HEK293 (cell line): ENCODE measurements around the gene CCL28.

ENCODE experiments used
- CTCF ChIA-PET: fragments of 350-600 bp; formaldehyde crosslinking; extraction: SDS; loops from one replicate; lab custom pipeline; 2021; ENCODE audit warnings: antibody characterized with exemption; lab: Yijun Ruan, JAX
- POLR2A ChIA-PET: fragments of 300-600 bp; formaldehyde crosslinking; extraction: SDS; loops from one replicate; lab custom pipeline; 2020; ENCODE audit warnings: antibody characterized with exemption, inconsistent platforms; lab: Yijun Ruan, JAX
- H3K27ac ChIP-seq: fragments of 200-500 bp; sonication (Bioruptor generic); 2 replicates; pipeline ENCODE4 v1.5.1; 2014; ENCODE audit warnings: low read depth, low read length, control low read depth, inconsistent platforms; ENCODE audit errors: extremely low read depth
- H3K36me3 ChIP-seq, 2 experiments: fragments of 200-500 bp in 1 of 2; sonication (Bioruptor generic) in 1 of 2; 1 replicate in 1 of 2; 2 replicates in 1 of 2; pipeline ENCODE4 v1.5.1; 2014 to 2017; ENCODE audit warnings: inconsistent platforms in 2 of 2, low read length in 2 of 2; ENCODE audit not compliant: control insufficient read depth in 2 of 2, insufficient read depth in 1 of 2
- H3K4me1 ChIP-seq: fragments of 200-500 bp; sonication (Bioruptor generic); 2 replicates; pipeline ENCODE4 v1.5.1; 2014; ENCODE audit warnings: mild to moderate bottlenecking, low read length, inconsistent platforms; ENCODE audit not compliant: control insufficient read depth, insufficient read depth
- H3K4me3 ChIP-seq: 2 replicates; pipeline ENCODE4 v1.5.1; 2011; ENCODE audit warnings: low read depth, mild to moderate bottlenecking, control low read depth, low read length, moderate library complexity
- H3K9me3 ChIP-seq: fragments of 200-500 bp; sonication (Bioruptor generic); 2 replicates; pipeline ENCODE4 v1.5.1; 2014; ENCODE audit warnings: low read depth, low read length, inconsistent platforms; ENCODE audit not compliant: control insufficient read depth, insufficient read depth
- BCL11B ChIP-seq: fragments of 450-650 bp; formaldehyde crosslinking; IDR thresholded peaks from 2 replicates; pipeline ENCODE4 v1.5.1; 2016; ENCODE audit warnings: low read depth, missing biosample characterization, missing genetic modification characterization
- CTCF ChIP-seq: fragments of 450-650 bp; formaldehyde crosslinking; IDR thresholded peaks from 2 replicates; pipeline ENCODE4 v1.5.1; 2016; ENCODE audit warnings: missing biosample characterization, missing genetic modification characterization
- GLIS2 ChIP-seq: fragments of 450-650 bp; formaldehyde crosslinking; IDR thresholded peaks from 2 replicates; pipeline ENCODE4 v1.5.1; 2016; ENCODE audit warnings: missing biosample characterization, missing genetic modification characterization
- PRDM10 ChIP-seq: fragments of 450-650 bp; formaldehyde crosslinking; IDR thresholded peaks from 2 replicates; pipeline ENCODE4 v1.5.1; 2016; ENCODE audit warnings: missing biosample characterization, missing genetic modification characterization
- ZNF121 ChIP-seq: fragments of 450-650 bp; formaldehyde crosslinking; IDR thresholded peaks from 2 replicates; pipeline ENCODE4 v1.5.1; 2016; ENCODE audit warnings: missing biosample characterization, missing genetic modification characterization
- ZNF202 ChIP-seq: fragments of 450-650 bp; formaldehyde crosslinking; IDR thresholded peaks from 2 replicates; pipeline ENCODE4 v1.5.1; 2016; ENCODE audit warnings: missing biosample characterization, missing genetic modification characterization, borderline replicate concordance
- ZNF335 ChIP-seq: fragments of 450-650 bp; formaldehyde crosslinking; conservative IDR thresholded peaks from 2 replicates; pipeline ENCODE4 v1.5.1; 2016; ENCODE audit warnings: missing biosample characterization, missing genetic modification characterization
- ZNF37A ChIP-seq: fragments of 450-650 bp; IDR thresholded peaks from 2 replicates; pipeline ENCODE4 v1.5.1; 2018; ENCODE audit warnings: missing biosample characterization, missing genetic modification characterization
- ZNF449 ChIP-seq: fragments of 450-650 bp; formaldehyde crosslinking; IDR thresholded peaks from 2 replicates; pipeline ENCODE4 v1.5.1; 2017; ENCODE audit warnings: missing biosample characterization, mild to moderate bottlenecking, missing genetic modification characterization, moderate library complexity
- ZNF555 ChIP-seq: fragments of 450-650 bp; formaldehyde crosslinking; conservative IDR thresholded peaks from 2 replicates; pipeline ENCODE4 v1.5.1; 2017; ENCODE audit warnings: missing biosample characterization, mild to moderate bottlenecking, missing genetic modification characterization, inconsistent platforms
- ZNF610 ChIP-seq: fragments of 450-650 bp; formaldehyde crosslinking; IDR thresholded peaks from 2 replicates; pipeline ENCODE4 v1.5.1; 2016; ENCODE audit warnings: missing biosample characterization, missing genetic modification characterization, borderline replicate concordance
- ZNF692 ChIP-seq: fragments of 450-650 bp; formaldehyde crosslinking; IDR thresholded peaks from 2 replicates; pipeline ENCODE4 v1.5.1; 2016; ENCODE audit warnings: missing biosample characterization, missing genetic modification characterization
- ZSCAN30 ChIP-seq: fragments of 450-650 bp; IDR thresholded peaks from 2 replicates; pipeline ENCODE4 v1.5.1; 2018; ENCODE audit warnings: missing biosample characterization, mild to moderate bottlenecking, missing genetic modification characterization, moderate library complexity
- ZSCAN4 ChIP-seq: fragments of 450-650 bp; formaldehyde crosslinking; IDR thresholded peaks from 2 replicates; pipeline ENCODE4 v1.5.1; 2017; ENCODE audit warnings: missing biosample characterization, missing genetic modification characterization

CCL28 gene

GRCh38 chr5:43370352-43370751, 41.8 kb downstream of the CCL28 start (continued):
- no peak for TF ChIP-seq CTCF (tag by site-specific recombination)
- TF ChIP-seq ZNF37A (tag by site-specific recombination) = no peak

GRCh38 chr5:43369651-43370050, 42.5 kb downstream of the CCL28 start:
- Histone ChIP-seq H3K36me3 (no peaks in the 10 kb centered on the region), H3K4me1 (no peaks in the 10 kb centered on the region), H3K9me3 (no peaks in the 10 kb centered on the region), H3K27ac (no peak overlapping the region), H3K4me3 (no peak overlapping the region)
- CTCF ChIA-PET = interaction anchor here (1.1 kb wide), 1 partner anchor 9 kb away, joined by 4 read pairs; no protein-coding TSS in a partner anchor
- POLR2A ChIA-PET = no interaction called here
- TF ChIP-seq ZNF692 (tag by site-specific recombination) (no peak), ZNF610 (tag by site-specific recombination) (no peak), ZNF335 (tag by site-specific recombination) (no peak), ZNF449 (tag by site-specific recombination) (no peak), ZNF555 (tag by site-specific recombination) (no peak), ZSCAN30 (tag by site-specific recombination) (no peak), GLIS2 (tag by site-specific recombination) (no peak), ZNF121 (no peak), BCL11B (no peak), ZNF202 (tag by site-specific recombination) (no peak), ZSCAN4 (tag by site-specific recombination) (no peak), PRDM10 (tag by site-specific recombination) (no peak)
- TF ChIP-seq, all 188 proteins: peak for 0
